SU-DHL-6 (cell line): ENCODE measurements around the gene GPX3.

Experiments used
- H2AFZ ChIP-seq: fragments of 200-600 bp; sonication (generic); 2 replicates; pipeline ENCODE4 v1.6.1; 2014; ENCODE audit warnings: low read depth, mild to moderate bottlenecking, moderate library complexity, mixed read lengths, antibody characterized with exemption, low read length; ENCODE audit not compliant: severe bottlenecking
- H3F3A ChIP-seq: fragments of 200-600 bp; shearing (Covaris generic); 2 replicates; pipeline ENCODE4 v1.6.0; 2016; ENCODE audit warnings: antibody characterized with exemption, mild to moderate bottlenecking; ENCODE audit not compliant: insufficient read depth
- H3K27ac ChIP-seq: fragments of 200-600 bp; sonication (generic); 2 replicates; pipeline ENCODE4 v1.5.1; 2016; ENCODE audit warnings: low read depth, mild to moderate bottlenecking, low read length, moderate library complexity, mixed read lengths
- H3K27me3 ChIP-seq: fragments of 200-600 bp; sonication (generic), shearing (Covaris generic); 2 replicates; pipeline ENCODE4 v1.6.0; 2014; ENCODE audit warnings: mild to moderate bottlenecking, low read length
- H3K36me3 ChIP-seq: fragments of 200-600 bp; sonication (generic); 2 replicates; pipeline ENCODE4 v1.6.1; 2014; ENCODE audit warnings: mild to moderate bottlenecking, low read length, mixed read lengths
- H3K4me2 ChIP-seq: fragments of 300-600, 200-600 bp; shearing (Covaris generic), sonication (generic); 2 replicates; pipeline ENCODE4 v1.6.0; 2014; ENCODE audit warnings: low read length, low read depth, mild to moderate bottlenecking; ENCODE audit not compliant: poor library complexity, severe bottlenecking
- H3K4me3 ChIP-seq: fragments of 200-600 bp; sonication (generic); 2 replicates; pipeline ENCODE4 v1.5.1; 2014; ENCODE audit warnings: antibody characterized with exemption, low read length, mild to moderate bottlenecking, mixed read lengths; ENCODE audit not compliant: insufficient read depth, poor library complexity, severe bottlenecking
- H3K79me2 ChIP-seq: fragments of 200-600 bp; sonication (generic); 2 replicates; pipeline ENCODE4 v1.6.1; 2014; ENCODE audit warnings: mild to moderate bottlenecking, low read length, moderate library complexity; ENCODE audit not compliant: insufficient read depth
- H3K9ac ChIP-seq: fragments of 200-600 bp; sonication (generic); 2 replicates; pipeline ENCODE4 v1.7.0; 2014; ENCODE audit warnings: mild to moderate bottlenecking, low read length
- H3K9me2 ChIP-seq: fragments of 200-600 bp; sonication (generic); replicated peaks from 2 replicates; pipeline ENCODE4 v1.6.1; 2014; ENCODE audit warnings: low read length; ENCODE audit not compliant: insufficient read depth
- H3K9me3 ChIP-seq: fragments of 200-600 bp; sonication (generic); 2 replicates; pipeline ENCODE4 v1.6.1; 2014; ENCODE audit warnings: low read length, mixed read lengths; ENCODE audit not compliant: insufficient read depth
- H4K20me1 ChIP-seq: fragments of 200-600 bp; sonication (generic); 2 replicates; pipeline ENCODE4 v1.6.1; 2014; ENCODE audit warnings: low read depth, mild to moderate bottlenecking, antibody characterized with exemption, low read length, moderate library complexity, mixed read lengths
- EZH2phosphoT487 ChIP-seq: fragments of 200-600 bp; sonication (generic), shearing (Covaris generic); conservative IDR thresholded peaks from 2 replicates; pipeline ENCODE4 v1.6.1; 2018; ENCODE audit warnings: mild to moderate bottlenecking, antibody characterized with exemption, low read length, moderate library complexity, mixed read lengths
- TF ChIP-seq, protein P1 (sequence below): fragments of 200-600 bp; sonication (generic); IDR thresholded peaks from one replicate; pipeline ENCODE4 v1.5.1; 2017; ENCODE audit warnings: antibody characterized with exemption, mild to moderate bottlenecking, low read length, moderate library complexity; ENCODE audit not compliant: insufficient read depth, poor library complexity, severe bottlenecking

The GPX3 gene

DNA sequence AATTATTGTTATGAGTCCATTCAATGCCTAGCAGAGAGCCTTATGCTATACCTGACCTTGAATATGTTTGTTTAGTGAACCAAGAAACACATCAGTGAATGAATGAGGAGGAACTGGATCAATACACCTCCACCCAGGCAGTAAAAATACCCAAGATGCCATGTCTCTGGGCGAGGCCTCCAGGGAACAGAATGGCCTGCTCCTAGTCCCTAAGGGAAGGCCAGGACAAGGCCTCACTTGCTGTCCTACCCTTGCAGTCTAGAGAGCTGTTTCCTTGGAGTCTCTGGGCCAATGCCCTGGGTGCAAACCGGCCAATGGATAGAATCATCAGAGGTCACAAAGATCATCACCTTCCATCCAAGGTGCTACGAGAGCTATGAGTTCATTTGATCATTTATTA lies 34.3 kb downstream of the GPX3 start:
- Histone ChIP-seq H3K36me3 (no peaks in the 10 kb centered on the region), H3K27me3 (no peaks in the 10 kb centered on the region), H3K4me2 (no peak overlapping the region), H3K9ac (no peak overlapping the region), H4K20me1 (no peaks in the 10 kb centered on the region), H3K4me3 (no peak overlapping the region), H3K27ac (no peak overlapping the region), H3K9me2 (no peaks in the 10 kb centered on the region), H3K9me3 (no peaks in the 10 kb centered on the region), H3F3A (0 out of 2 replicates have a peak, but pooled peaks cover 3% of the 10 kb centered on the region), H2AFZ (no peak overlapping the region), H3K79me2 (no peaks in the 10 kb centered on the region)
- no peak for TF ChIP-seq EZH2phosphoT487
- TF ChIP-seq, protein P1, sequence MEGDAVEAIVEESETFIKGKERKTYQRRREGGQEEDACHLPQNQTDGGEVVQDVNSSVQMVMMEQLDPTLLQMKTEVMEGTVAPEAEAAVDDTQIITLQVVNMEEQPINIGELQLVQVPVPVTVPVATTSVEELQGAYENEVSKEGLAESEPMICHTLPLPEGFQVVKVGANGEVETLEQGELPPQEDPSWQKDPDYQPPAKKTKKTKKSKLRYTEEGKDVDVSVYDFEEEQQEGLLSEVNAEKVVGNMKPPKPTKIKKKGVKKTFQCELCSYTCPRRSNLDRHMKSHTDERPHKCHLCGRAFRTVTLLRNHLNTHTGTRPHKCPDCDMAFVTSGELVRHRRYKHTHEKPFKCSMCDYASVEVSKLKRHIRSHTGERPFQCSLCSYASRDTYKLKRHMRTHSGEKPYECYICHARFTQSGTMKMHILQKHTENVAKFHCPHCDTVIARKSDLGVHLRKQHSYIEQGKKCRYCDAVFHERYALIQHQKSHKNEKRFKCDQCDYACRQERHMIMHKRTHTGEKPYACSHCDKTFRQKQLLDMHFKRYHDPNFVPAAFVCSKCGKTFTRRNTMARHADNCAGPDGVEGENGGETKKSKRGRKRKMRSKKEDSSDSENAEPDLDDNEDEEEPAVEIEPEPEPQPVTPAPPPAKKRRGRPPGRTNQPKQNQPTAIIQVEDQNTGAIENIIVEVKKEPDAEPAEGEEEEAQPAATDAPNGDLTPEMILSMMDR: no peak

DNA sequence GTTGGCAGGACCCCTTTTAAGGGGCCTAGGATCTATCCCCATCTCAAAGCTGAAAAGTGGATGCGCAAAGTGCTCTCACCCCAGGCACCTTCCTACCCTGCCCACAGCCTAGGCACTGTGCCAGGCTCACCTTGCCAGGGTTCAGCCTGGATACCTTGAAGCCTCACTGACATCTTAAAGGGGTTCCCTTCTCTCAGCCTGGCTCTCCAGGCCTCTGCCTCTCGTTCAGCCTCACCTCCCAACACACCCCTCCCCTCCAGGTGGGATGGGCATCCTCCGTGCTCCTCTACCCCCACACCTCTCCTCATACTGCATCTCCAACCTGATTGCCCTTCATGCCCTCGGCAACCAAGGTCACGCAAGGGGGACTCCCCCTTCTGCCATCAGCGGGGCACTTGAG lies 34.9 kb downstream of the GPX3 start:
- TF ChIP-seq, protein P1: no peak
- no peak for TF ChIP-seq EZH2phosphoT487
- Histone ChIP-seq H3K4me2 (no peak overlapping the region), H3K36me3 (no peaks in the 10 kb centered on the region), H3K9ac (no peak overlapping the region), H3F3A (peaks cover 6% of the 10 kb centered on the region), H3K4me3 (no peak overlapping the region), H3K27me3 (no peaks in the 10 kb centered on the region), H3K27ac (no peak overlapping the region), H3K9me2 (no peaks in the 10 kb centered on the region), H2AFZ (no peak overlapping the region), H3K9me3 (no peaks in the 10 kb centered on the region), H3K79me2 (no peaks in the 10 kb centered on the region), H4K20me1 (no peaks in the 10 kb centered on the region)

DNA sequence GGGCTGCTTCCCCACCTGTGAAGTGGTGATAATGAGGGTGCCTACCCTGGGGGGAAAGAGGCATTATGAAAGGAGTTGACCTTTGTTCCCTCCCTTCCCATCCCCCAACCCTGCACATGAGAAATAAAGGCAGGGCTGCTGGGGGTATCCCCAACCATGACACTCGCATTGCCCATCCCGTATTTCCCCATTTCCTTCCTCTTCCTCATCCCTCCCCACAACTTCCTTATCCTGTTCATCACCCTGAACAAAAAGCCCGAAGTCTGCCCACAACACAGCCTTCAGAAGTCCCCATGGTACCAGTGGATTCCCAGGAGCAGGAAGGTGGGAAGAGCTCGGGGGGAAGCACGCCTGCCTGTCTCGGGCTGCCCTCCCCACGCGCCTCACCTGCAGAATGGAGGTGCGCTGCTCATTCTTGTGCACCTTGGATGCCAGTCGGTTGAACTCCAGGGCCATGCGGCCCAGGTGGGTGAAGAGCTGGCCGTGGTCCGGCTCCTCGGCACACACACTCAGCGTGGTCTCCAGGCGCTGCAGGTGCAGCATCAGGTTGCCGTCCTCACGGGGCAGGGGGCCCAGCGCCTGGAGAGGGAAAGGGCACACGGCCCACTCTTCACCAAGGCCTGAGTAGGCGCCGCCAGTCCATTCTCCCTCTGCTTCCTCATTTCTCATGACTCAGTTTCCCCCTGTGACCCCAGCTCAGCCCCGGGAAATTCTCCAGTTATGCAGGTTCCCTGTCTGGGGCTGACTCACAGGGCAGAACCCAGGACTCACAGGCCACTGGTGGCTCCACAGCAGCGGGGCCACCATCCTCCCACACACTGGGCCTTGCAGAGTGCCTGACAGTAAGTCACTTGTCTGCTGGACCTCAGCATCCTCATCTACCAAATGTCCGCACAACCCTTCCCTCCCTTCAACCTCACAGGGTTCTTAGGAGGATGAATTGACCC lies 36.3 kb downstream of the GPX3 start:
- no peaks in the 10 kb centered on the region for H3K9me3 ChIP-seq
- H2AFZ ChIP-seq: no peak overlapping the region
- no peak overlapping the region for H3K9ac ChIP-seq
- no peaks in the 10 kb centered on the region for H3K36me3 ChIP-seq
- no peak overlapping the region for H3K4me2 ChIP-seq
- no peaks in the 10 kb centered on the region for H3K9me2 ChIP-seq
- H3K27me3 ChIP-seq: no peaks in the 10 kb centered on the region
- H3K4me3 ChIP-seq: no peak overlapping the region
- no peaks in the 10 kb centered on the region for H4K20me1 ChIP-seq
- no peak overlapping the region for H3K27ac ChIP-seq
- TF ChIP-seq, protein P1: no peak
- TF ChIP-seq EZH2phosphoT487: no peak
- H3F3A ChIP-seq: peaks cover 8% of the 10 kb centered on the region
- no peaks in the 10 kb centered on the region for H3K79me2 ChIP-seq
